ENCODE measurements around the gene PDE10A.

The PDE10A gene

GRCh38 chr6:165480916-165481315 lies 182.1 kb downstream of the PDE10A start:
- Histone ChIP-seq H2AFZ (ENCODE audit: low read depth, low read length) (no peak overlapping the region), H3K4me3 (ENCODE audit: insufficient read depth in 1 of 2, low read depth in 1 of 2, low read length in 2 of 2) (no peak overlapping the region), H3K4ac (ENCODE audit: low read depth in 1 of 2, low read length in 2 of 2) (no peak overlapping the region), H2BK5ac (ENCODE audit: low read depth, low read length, poor library complexity, severe bottlenecking) (no peak overlapping the region), H3K27ac (ENCODE audit: low read length, poor library complexity, severe bottlenecking) (no peak overlapping the region), H3K18ac (ENCODE audit: low read depth in 1 of 2, low read length in 2 of 2) (no peak overlapping the region), H3K9me3 (ENCODE audit: control insufficient read depth, low read length) (no peaks in the 10 kb centered on the region), H4K8ac (ENCODE audit: low read length) (no peak overlapping the region), H3K36me3 (ENCODE audit: control insufficient read depth in 1 of 2, insufficient read depth in 2 of 2, low read depth in 1 of 2, low read length in 2 of 2) (peaks cover 0 to 2% of the 10 kb centered on the region in 2 experiments), H3K23ac (ENCODE audit: low read length in 2 of 2) (no peak overlapping the region), H4K91ac (ENCODE audit: low read length) (no peak overlapping the region), H2BK12ac (ENCODE audit: low read length in 2 of 2) (no peak overlapping the region), H3K4me2 (ENCODE audit: low read length, poor library complexity, severe bottlenecking) (no peak overlapping the region), H3K79me1 (replicated peaks; ENCODE audit: low read length, poor library complexity, severe bottlenecking) (peaks cover 28% of the 10 kb centered on the region), H2AK5ac (ENCODE audit: low read length, severe bottlenecking) (no peak overlapping the region), H2BK120ac (ENCODE audit: low read depth, low read length) (no peak overlapping the region), H3K4me1 (ENCODE audit: control insufficient read depth, insufficient read depth, low read depth, low read length) (peaks cover 4% of the 10 kb centered on the region), H2BK15ac (ENCODE audit: low read depth, poor library complexity, severe bottlenecking) (no peak overlapping the region), H3K9ac (ENCODE audit: low read length) (no peak overlapping the region), H3K27me3 (ENCODE audit: control insufficient read depth in 1 of 2, insufficient read depth in 1 of 2, low read length in 2 of 2) (no peaks in the 10 kb centered on the region), H3K14ac (ENCODE audit: low read length in 2 of 2) (no peak overlapping the region)
- DNase-seq: no peak
- 96% methylated on average over 1 of the region's 3 CpGs for WGBS

GRCh38 chr6:165478581-165478980 lies 184.5 kb downstream of the PDE10A start:
- no peak overlapping the region for H3K4me2 ChIP-seq (ENCODE audit: low read length, poor library complexity, severe bottlenecking)
- no peak overlapping the region for H4K8ac ChIP-seq (ENCODE audit: low read length)
- no peak overlapping the region for H2BK120ac ChIP-seq (ENCODE audit: low read depth, low read length)
- H3K79me1 ChIP-seq (replicated peaks; ENCODE audit: low read length, poor library complexity, severe bottlenecking): peaks cover 28% of the 10 kb centered on the region
- H3K23ac ChIP-seq (ENCODE audit: low read length in 2 of 2): no peak overlapping the region
- no peak overlapping the region for H2AK5ac ChIP-seq (ENCODE audit: low read length, severe bottlenecking)
- H3K14ac ChIP-seq (ENCODE audit: low read length in 2 of 2): no peak overlapping the region
- no peak overlapping the region for H3K4me3 ChIP-seq (ENCODE audit: insufficient read depth in 1 of 2, low read depth in 1 of 2, low read length in 2 of 2)
- DNase-seq: no peak
- H2BK12ac ChIP-seq (ENCODE audit: low read length in 2 of 2): no peak overlapping the region
- H3K36me3 ChIP-seq (ENCODE audit: control insufficient read depth in 1 of 2, insufficient read depth in 2 of 2, low read depth in 1 of 2, low read length in 2 of 2): peaks cover 0 to 2% of the 10 kb centered on the region in 2 experiments
- H3K4me1 ChIP-seq (ENCODE audit: control insufficient read depth, insufficient read depth, low read depth, low read length): no peaks in the 10 kb centered on the region
- 84% methylated on average over 1 of the region's 1 CpG for WGBS
- no peak overlapping the region for H2BK5ac ChIP-seq (ENCODE audit: low read depth, low read length, poor library complexity, severe bottlenecking)
- H3K9ac ChIP-seq (ENCODE audit: low read length): no peak overlapping the region
- H4K91ac ChIP-seq (ENCODE audit: low read length): no peak overlapping the region
- H3K18ac ChIP-seq (ENCODE audit: low read depth in 1 of 2, low read length in 2 of 2): no peak overlapping the region
- H2AFZ ChIP-seq (ENCODE audit: low read depth, low read length): no peak overlapping the region
- H3K27ac ChIP-seq (ENCODE audit: low read length, poor library complexity, severe bottlenecking): no peak overlapping the region
- no peaks in the 10 kb centered on the region for H3K9me3 ChIP-seq (ENCODE audit: control insufficient read depth, low read length)
- no peak overlapping the region for H2BK15ac ChIP-seq (ENCODE audit: low read depth, poor library complexity, severe bottlenecking)
- no peak overlapping the region for H3K4ac ChIP-seq (ENCODE audit: low read depth in 1 of 2, low read length in 2 of 2)
- H3K27me3 ChIP-seq (ENCODE audit: control insufficient read depth in 1 of 2, insufficient read depth in 1 of 2, low read length in 2 of 2): no peaks in the 10 kb centered on the region

- Histone ChIP-seq H2AFZ (ENCODE audit: low read depth, low read length) (no peak overlapping the region), H2BK12ac (ENCODE audit: low read length in 2 of 2) (no peak overlapping the region), H3K79me1 (replicated peaks; ENCODE audit: low read length, poor library complexity, severe bottlenecking) (peaks cover 15% of the 10 kb centered on the region), H3K9me3 (ENCODE audit: control insufficient read depth, low read length) (no peaks in the 10 kb centered on the region), H3K14ac (ENCODE audit: low read length in 2 of 2) (no peak overlapping the region), H3K27me3 (ENCODE audit: control insufficient read depth in 1 of 2, insufficient read depth in 1 of 2, low read length in 2 of 2) (no peaks in the 10 kb centered on the region), H3K36me3 (ENCODE audit: control insufficient read depth in 1 of 2, insufficient read depth in 2 of 2, low read depth in 1 of 2, low read length in 2 of 2) (no peaks in the 10 kb centered on the region), H3K4me3 (ENCODE audit: insufficient read depth in 1 of 2, low read depth in 1 of 2, low read length in 2 of 2) (no peak overlapping the region), H2BK5ac (ENCODE audit: low read depth, low read length, poor library complexity, severe bottlenecking) (no peak overlapping the region), H3K23ac (ENCODE audit: low read length in 2 of 2) (no peak overlapping the region), H3K4me2 (ENCODE audit: low read length, poor library complexity, severe bottlenecking) (no peak overlapping the region), H4K91ac (ENCODE audit: low read length) (no peak overlapping the region), H3K18ac (ENCODE audit: low read depth in 1 of 2, low read length in 2 of 2) (no peak overlapping the region), H3K9ac (ENCODE audit: low read length) (no peak overlapping the region), H3K4ac (ENCODE audit: low read depth in 1 of 2, low read length in 2 of 2) (no peak overlapping the region), H2AK5ac (ENCODE audit: low read length, severe bottlenecking) (no peak overlapping the region), H4K8ac (ENCODE audit: low read length) (no peak overlapping the region), H2BK120ac (ENCODE audit: low read depth, low read length) (no peak overlapping the region), H2BK15ac (ENCODE audit: low read depth, poor library complexity, severe bottlenecking) (no peak overlapping the region), H3K27ac (ENCODE audit: low read length, poor library complexity, severe bottlenecking) (no peak overlapping the region), H3K4me1 (ENCODE audit: control insufficient read depth, insufficient read depth, low read depth, low read length) (no peaks in the 10 kb centered on the region)
- WGBS: 94% methylated on average over 4 of the region's 4 CpGs
- DNase-seq: no peak
These were observed 193.6 kb downstream of the PDE10A start for GRCh38 chr6:165469483-165469882.

GRCh38 chr6:165468340-165469235 lies 194.5 kb downstream of the PDE10A start:
- Histone ChIP-seq H3K4me2 (ENCODE audit: low read length, poor library complexity, severe bottlenecking) (no peak overlapping the region), H2BK15ac (ENCODE audit: low read depth, poor library complexity, severe bottlenecking) (no peak overlapping the region), H3K27ac (ENCODE audit: low read length, poor library complexity, severe bottlenecking) (no peak overlapping the region), H3K4ac (ENCODE audit: low read depth in 1 of 2, low read length in 2 of 2) (no peak overlapping the region), H3K79me1 (replicated peaks; ENCODE audit: low read length, poor library complexity, severe bottlenecking) (peaks cover 14% of the 10 kb centered on the region), H3K4me1 (ENCODE audit: control insufficient read depth, insufficient read depth, low read depth, low read length) (no peaks in the 10 kb centered on the region), H4K8ac (ENCODE audit: low read length) (no peak overlapping the region), H2BK12ac (ENCODE audit: low read length in 2 of 2) (no peak overlapping the region), H3K4me3 (ENCODE audit: insufficient read depth in 1 of 2, low read depth in 1 of 2, low read length in 2 of 2) (no peak overlapping the region), H4K91ac (ENCODE audit: low read length) (no peak overlapping the region), H2AK5ac (ENCODE audit: low read length, severe bottlenecking) (no peak overlapping the region), H3K18ac (ENCODE audit: low read depth in 1 of 2, low read length in 2 of 2) (no peak overlapping the region), H3K23ac (ENCODE audit: low read length in 2 of 2) (no peak overlapping the region), H3K9ac (ENCODE audit: low read length) (no peak overlapping the region), H2AFZ (ENCODE audit: low read depth, low read length) (no peak overlapping the region), H3K9me3 (ENCODE audit: control insufficient read depth, low read length) (no peaks in the 10 kb centered on the region), H3K14ac (ENCODE audit: low read length in 2 of 2) (no peak overlapping the region), H2BK120ac (ENCODE audit: low read depth, low read length) (no peak overlapping the region), H3K27me3 (ENCODE audit: control insufficient read depth in 1 of 2, insufficient read depth in 1 of 2, low read length in 2 of 2) (no peaks in the 10 kb centered on the region), H2BK5ac (ENCODE audit: low read depth, low read length, poor library complexity, severe bottlenecking) (no peak overlapping the region), H3K36me3 (ENCODE audit: control insufficient read depth in 1 of 2, insufficient read depth in 2 of 2, low read depth in 1 of 2, low read length in 2 of 2) (no peaks in the 10 kb centered on the region)
- WGBS: 98% methylated on average over 4 of the region's 9 CpGs
- DNase-seq: no peak
